Measurements from ENCODE around the gene TFDP1. TPM values are rescaled to one million over a fixed set of nuclear protein-coding genes. Genes with fewer than 3 reads are reported as not detected.

The TFDP1 gene
- total RNA-seq, 1 donor from 2014 or later, result 72.9 TPM

- DNase-seq (ENCODE audit: low read depth), result no peak
Observed at GRCh38 chr13:113665597-113666328, 81.2 kb downstream of the TFDP1 start.

DNA sequence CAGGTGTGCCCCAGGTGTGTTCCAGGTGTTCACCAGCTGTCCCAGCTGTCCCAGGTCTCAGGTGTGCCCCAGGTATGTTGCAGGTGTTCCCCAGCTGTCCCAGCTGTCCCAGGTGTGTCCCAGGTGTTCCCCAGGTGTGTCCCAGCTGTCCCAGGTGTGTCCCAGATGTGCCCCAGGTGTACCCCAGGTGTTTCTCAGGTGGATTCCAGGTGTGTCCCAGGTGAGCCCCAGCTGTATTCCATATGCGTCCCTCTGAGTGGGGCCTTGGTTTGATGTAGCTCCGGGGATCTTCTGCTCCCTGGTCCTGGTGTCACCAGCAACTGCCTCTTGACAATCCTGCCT, 81.7 kb downstream of the TFDP1 start:
- DNase-seq (ENCODE audit: low read depth), result no peak

GRCh38 chr13:113666951-113667701, 82.6 kb downstream of the TFDP1 start, which contains the start of gene GRK1:
TSS of gene GRK1 (plus strand) at chr13:113667219. CDS start at chr13:113667387, 168 bp downstream.
- no peak for DNase-seq (ENCODE audit: low read depth)

DNA sequence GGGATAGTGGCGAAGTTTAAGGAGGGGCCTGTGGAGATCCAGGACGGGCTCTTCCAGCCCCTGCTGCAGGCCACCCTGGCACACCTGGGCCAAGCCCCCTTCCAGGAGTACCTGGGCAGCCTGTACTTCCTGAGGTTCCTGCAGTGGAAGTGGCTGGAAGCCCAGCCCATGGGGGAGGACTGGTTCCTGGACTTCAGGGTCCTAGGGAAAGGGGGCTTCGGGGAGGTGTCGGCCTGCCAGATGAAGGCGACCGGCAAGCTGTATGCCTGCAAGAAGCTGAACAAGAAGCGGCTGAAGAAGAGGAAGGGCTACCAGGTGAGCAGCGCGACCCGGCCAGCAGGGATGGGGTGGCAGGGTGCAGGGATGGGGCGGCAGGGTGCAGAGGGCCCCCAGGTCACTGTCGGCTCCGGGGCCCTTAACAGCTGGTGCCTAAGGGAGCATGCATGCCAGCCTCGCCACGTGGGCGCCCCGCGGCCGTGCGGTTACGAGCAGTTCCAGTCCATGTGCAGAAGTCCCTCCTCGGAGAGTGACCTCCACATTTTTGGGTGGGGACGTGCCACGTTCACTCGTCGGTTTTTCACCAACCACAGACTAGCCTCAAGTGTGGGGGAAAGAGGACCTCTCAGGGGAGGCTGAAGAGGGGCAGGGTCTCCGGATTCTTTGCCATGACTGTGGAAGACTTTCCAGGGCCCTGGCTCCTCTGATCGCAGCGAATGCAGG, 83.4 kb downstream of the TFDP1 start:
- DNase-seq (ENCODE audit: low read depth), result no peak

DNA sequence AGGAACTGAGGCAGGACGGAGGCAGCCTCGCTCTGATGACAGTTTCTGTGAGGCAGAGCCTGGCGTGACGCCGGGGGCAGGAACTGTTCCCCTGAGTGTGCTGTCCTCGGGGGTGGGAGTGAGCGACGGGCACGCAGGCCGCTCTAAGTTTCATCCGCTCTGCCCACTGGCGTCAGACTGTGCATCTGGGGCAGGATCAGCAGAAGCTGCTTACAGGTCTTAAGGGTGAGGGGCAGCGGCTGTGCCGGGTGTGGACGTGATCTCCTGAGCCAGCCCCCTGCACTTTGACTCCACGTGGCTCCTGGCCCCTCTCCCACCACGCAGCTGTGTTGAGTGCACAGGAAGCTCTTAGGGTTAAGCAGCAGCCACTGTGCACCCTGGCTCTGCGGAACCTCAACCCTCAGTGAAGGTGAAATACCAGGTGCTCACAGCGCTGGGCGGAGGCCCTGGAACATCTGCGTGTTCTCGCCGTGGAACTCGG, 84.0 kb downstream of the TFDP1 start:
- no peak for DNase-seq (ENCODE audit: low read depth)

GRCh38 chr13:113669231-113669754, 84.7 kb downstream of the TFDP1 start:
- no peak for DNase-seq (ENCODE audit: low read depth)

- no peak for DNase-seq (ENCODE audit: low read depth)
Observed at GRCh38 chr13:113669755-113670341, 85.3 kb downstream of the TFDP1 start.

GRCh38 chr13:113670541-113670940, 86.0 kb downstream of the TFDP1 start:
- no peak for DNase-seq (ENCODE audit: low read depth)

DNA sequence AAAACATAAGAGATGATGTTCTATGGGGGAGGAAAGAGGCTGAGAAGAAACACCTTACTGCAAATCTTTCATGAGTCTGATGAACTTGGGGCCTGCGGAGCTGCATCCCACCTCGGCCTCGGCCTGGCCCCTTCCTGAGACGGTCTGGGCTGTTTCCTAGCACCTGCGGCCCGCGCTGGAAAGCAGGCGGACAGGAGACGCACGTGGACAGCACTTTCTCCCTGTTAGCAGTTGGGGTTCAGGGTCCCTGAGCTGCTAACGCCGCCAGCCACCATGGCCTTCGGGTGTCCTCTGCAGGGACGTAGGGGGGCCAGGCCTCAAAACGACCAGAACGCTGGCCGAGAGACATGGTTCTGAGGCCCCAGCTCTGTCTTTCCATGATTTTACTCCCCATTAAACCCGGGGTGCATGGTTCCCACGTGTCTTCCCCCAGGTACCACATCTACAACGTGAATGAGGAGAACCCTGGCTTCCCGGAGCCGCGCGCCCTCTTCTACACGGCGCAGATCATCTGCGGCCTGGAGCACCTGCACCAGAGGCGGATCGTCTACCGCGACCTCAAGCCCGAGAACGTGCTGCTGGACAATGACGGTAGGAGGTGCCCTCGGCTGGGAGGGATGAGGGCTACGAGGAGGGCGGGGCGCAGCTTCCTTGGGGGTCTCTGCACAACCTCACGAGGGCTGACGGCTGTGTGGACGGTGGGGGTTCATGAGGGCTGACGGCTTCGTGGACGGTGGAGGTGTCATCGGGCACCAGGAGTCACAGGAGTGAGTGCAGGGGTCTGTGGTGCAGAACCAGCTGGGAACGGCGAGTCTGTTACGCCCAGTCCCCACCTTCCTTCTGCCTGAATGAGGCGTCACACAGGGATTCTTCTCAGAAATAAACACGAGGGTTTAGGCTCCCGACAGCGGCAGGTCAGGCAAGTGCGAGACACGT, 86.8 kb downstream of the TFDP1 start:
- DNase-seq (ENCODE audit: low read depth), result no peak

GRCh38 chr13:113672002-113672651, 87.6 kb downstream of the TFDP1 start:
- DNase-seq (ENCODE audit: low read depth), result no peak

Other genes with a start within 250 kb of the TFDP1 start
- gene GRTP1, start 220.6 kb upstream of the TFDP1 start, total RNA-seq, result 2.7 and 4.3 TPM in 2 replicates
- 3.8 and 5.6 TPM in 2 replicates for gene ADPRHL1, start 131.3 kb upstream of the TFDP1 start, total RNA-seq
- 6.6 and 25.8 TPM in 2 replicates for gene DCUN1D2, start 94.0 kb upstream of the TFDP1 start, total RNA-seq
- gene ATP4B, start 73.4 kb downstream of the TFDP1 start, total RNA-seq, result not detected in 2 replicates
- gene GRK1, start 82.5 kb downstream of the TFDP1 start, total RNA-seq, result 0.17 TPM in 1 of 2 replicates, not detected in the other
- gene TMEM255B, start 174.5 kb downstream of the TFDP1 start, total RNA-seq, result 3.3 and 5.9 TPM in 2 replicates